ENCODE data around the gene CAPN12. TPM values are rescaled to one million over a fixed set of nuclear protein-coding genes. Genes with fewer than 3 reads are reported as not detected.

Gene CAPN12
- total RNA-seq, 1 experiment from 2014 or later, result not detected

DNA sequence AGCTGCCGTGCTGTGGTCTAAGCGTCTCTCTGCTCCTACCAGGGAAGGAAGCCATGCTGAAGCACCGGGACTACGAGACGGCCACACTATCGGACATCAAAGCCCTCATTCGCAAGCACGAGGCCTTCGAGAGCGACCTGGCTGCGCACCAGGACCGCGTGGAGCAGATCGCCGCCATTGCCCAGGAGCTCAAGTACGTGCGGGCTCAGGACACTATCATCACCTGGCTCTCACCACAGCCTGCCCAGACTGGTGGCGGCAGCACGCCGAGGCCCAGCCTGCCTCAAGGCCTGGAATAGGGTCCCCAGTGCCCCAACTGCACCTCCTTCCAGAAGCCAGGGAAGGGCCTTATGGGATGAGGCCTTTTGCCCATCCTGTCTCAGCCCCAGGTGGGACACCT is 22.8 kb downstream of the CAPN12 start:
- DNase-seq (ENCODE audit: low read depth, low spot score), result no peak
- in situ Hi-C loops (cut with HindIII; ENCODE audit: low pct_unique_long_range_greater_than_20kb, low sequenced_read_pairs), result no loop called here

DNA sequence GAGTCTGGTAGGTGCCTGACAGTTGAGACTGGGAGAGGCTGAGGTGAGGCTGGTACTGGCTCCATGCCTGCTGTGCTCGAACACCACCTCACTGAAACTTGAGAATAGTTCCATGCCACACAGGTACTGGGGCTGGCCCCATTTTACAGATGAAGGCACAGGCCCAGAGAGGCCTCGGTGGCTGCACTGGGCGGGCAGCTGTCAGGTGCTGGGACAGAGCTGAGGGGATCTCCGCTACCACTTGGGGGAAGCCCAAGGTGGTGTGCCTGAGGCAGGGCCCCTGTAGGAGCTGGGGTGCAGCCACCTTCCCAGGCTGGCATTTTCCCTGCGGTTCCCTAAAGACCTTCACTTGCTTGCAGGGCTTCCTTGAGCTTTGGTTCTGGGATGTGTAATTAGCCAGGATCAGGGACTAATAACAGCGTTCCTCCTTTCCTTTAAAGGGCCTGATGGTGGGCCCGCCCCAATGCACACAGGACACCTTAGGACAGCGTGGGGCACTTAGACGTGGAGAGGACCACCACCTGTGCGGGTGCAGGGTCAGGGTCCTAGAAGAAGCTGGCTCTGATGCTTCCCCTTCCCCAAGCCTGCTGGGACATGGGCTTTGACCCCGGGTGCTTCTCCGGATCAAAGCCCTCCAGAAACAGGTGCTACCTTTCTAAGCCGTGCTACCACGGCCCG is 23.6 kb downstream of the CAPN12 start:
- DNase-seq (ENCODE audit: low read depth, low spot score), result no peak
- in situ Hi-C loops (cut with HindIII; ENCODE audit: low pct_unique_long_range_greater_than_20kb, low sequenced_read_pairs), result no loop called here

DNA sequence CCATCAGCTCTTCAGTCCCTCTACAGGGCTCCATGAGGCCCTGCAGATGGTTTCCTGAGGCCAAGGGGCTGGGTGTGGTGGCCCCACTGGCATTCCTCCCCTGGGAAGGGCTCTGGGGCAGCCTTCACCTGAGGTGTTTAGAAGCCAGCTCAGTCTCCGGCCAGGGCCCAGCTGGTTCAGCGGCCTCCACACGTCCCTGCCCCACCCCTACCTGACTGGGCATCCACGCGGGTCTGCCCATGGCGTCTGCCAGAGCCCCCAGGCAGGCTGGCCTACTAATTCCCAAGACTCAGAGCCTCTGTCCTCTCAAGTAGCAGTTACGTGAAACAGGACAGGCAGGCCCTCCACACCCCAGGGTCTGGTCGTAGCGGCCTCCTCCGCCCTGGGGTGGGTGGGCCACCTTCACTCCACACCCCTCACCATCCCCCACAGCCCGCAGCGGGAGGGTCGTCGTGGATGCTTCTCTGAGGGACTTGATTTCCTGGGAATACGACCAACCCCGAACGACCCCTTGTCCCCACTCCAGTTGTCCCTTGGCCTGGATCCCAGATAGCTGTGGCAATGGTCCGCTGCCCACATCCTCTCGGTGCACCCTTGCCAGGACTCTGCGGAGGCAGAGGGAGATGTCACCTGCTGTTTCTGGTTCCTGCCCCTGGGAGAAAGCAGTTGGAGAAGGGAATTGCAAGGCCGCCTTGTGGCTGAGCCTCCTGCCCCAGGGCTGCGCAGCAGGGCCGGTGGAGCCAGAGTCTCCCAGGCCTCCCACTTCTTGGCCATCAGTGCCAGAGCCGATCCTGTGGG is 24.3 kb downstream of the CAPN12 start:
- in situ Hi-C loops (cut with HindIII; ENCODE audit: low pct_unique_long_range_greater_than_20kb, low sequenced_read_pairs), result no loop called here
- no peak for DNase-seq (ENCODE audit: low read depth, low spot score)

DNA sequence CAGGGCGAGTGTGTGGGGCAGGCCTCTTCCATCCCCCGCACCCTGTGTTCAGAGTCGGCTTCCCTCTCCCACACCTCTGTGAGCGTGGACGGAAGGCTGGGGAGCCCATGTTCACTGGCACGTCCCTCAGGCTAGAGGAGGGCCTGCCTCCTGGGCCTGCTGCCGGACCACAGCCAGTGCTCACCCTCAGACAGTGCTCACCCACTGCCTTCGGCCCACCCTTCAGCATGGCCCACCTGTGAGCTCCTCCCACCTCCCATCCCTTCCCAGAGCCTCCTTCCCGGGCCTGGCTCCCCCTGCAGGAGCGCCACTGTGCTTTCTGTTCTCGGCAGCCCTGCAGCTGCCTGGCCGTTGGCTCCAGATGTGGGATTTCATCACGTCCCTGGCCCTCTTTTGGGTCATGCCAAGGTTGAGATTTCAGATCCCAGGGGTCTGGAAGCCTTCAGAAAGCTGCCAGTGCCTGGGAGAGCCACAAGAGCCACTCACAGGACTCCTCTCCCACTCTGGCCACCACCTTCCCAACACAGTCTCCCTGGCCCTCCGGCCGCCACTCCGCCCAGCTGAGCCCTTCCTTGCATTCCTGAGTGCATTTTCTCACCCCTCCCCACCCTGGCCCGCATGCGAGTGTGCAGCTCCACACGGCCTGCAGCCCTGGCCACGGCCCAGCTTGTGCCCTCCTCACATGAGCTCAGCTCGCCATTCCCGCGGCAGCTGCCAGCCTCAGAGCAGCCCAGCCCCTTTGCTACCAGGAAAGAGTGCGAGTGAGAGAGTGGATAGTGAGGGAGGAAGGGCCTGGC is 25.3 kb downstream of the CAPN12 start:
- DNase-seq (ENCODE audit: low read depth, low spot score), result peak; percentile 37
- in situ Hi-C loops (cut with HindIII; ENCODE audit: low pct_unique_long_range_greater_than_20kb, low sequenced_read_pairs), result no loop called here

DNA sequence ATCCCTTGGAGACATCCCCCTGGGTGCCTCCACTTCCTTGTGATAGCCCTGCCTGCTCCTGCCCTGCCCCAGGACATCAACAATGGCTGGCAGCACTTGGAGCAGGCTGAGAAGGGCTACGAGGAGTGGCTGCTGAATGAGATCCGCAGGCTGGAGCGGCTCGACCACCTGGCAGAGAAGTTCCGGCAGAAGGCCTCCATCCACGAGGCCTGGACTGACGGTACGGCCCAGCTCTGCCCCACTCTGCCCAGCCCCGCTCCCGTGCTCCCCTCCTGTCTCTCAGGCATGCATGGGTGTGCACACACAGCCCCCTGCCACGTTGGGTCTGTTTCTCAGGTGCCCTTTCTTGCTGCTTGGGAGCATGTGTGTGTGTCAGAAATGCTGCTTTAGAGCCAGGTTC is 26.4 kb downstream of the CAPN12 start:
- DNase-seq (ENCODE audit: low read depth, low spot score), result no peak
- in situ Hi-C loops (cut with HindIII; ENCODE audit: low pct_unique_long_range_greater_than_20kb, low sequenced_read_pairs), result no loop called here

DNA sequence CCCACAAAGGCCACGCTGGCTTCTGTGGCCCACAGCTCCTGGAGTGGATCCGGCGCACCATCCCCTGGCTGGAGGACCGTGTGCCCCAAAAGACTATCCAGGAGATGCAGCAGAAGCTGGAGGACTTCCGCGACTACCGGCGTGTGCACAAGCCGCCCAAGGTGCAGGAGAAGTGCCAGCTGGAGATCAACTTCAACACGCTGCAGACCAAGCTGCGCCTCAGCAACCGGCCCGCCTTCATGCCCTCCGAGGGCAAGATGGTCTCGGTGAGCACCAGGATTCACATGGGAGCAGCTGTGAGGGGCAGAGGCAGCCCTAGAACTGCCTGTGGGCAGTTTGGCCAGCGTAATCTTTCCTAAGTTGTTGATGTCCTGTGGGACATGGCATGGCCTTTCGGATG is 27.2 kb downstream of the CAPN12 start:
- in situ Hi-C loops (cut with HindIII; ENCODE audit: low pct_unique_long_range_greater_than_20kb, low sequenced_read_pairs), result no loop called here
- DNase-seq (ENCODE audit: low read depth, low spot score), result no peak

DNA sequence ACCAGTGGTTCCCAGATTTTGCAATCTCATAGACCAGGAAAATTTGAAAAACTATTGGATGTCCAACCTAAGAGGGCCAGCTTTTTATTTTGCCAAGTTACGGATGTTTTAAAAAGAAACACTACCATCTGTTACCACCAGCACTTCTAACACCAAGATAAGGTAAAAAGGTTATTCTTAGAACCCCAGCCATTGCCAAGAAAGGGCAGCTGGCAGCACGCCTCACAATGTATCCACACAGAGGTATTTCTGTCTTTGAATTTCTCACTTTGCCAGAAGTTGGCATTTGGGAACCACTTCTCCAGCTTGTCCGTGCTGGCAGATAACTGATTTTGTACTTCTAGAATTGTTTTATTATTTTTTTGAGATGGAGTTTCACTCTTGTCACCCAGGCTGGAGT is 28.7 kb downstream of the CAPN12 start:
- in situ Hi-C loops (cut with HindIII; ENCODE audit: low pct_unique_long_range_greater_than_20kb, low sequenced_read_pairs), result no loop called here
- no peak for DNase-seq (ENCODE audit: low read depth, low spot score)

DNA sequence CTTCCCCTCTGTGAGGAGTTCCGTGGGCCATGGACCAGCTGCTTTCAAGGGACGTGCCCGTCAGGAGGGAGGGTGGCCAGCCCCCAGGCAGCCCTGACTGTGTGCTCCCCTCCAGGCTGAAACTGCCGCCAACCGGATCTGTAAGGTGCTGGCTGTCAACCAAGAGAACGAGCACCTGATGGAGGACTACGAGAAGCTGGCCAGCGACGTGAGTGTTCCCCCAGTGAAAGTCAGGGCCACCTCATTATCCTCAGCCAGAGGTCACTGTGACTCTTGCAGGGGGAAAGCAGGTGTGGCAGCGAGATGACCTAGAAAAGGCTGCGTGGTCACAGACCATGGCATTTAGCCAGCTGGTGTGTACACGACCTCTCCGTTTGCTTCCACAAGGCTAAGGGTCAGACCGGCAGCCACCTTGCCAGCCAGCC is 29.9 kb downstream of the CAPN12 start:
- no peak for DNase-seq (ENCODE audit: low read depth, low spot score)
- in situ Hi-C loops (cut with HindIII; ENCODE audit: low pct_unique_long_range_greater_than_20kb, low sequenced_read_pairs), result no loop called here

DNA sequence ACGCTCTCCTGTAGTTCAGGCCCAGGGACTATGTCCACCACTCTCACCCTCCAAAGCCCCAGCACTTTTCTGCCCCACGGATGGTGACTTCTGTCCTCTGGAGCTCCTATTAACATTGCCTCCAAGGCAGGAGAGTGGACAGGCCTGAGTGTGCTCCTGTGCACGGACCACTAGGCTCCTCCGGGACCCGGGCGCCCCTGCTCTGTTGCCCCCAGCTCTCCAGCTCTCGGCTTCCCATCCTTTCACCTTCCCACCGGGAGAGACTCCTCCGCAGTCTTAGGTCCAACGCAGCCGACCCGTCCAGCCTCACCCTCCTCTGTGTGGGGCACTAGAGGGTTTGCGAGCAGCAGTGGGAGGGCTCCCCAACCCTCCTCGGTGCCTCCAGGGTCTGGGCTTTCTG is 30.4 kb downstream of the CAPN12 start:
- in situ Hi-C loops (cut with HindIII; ENCODE audit: low pct_unique_long_range_greater_than_20kb, low sequenced_read_pairs), result no loop called here
- DNase-seq (ENCODE audit: low read depth, low spot score), result no peak

DNA sequence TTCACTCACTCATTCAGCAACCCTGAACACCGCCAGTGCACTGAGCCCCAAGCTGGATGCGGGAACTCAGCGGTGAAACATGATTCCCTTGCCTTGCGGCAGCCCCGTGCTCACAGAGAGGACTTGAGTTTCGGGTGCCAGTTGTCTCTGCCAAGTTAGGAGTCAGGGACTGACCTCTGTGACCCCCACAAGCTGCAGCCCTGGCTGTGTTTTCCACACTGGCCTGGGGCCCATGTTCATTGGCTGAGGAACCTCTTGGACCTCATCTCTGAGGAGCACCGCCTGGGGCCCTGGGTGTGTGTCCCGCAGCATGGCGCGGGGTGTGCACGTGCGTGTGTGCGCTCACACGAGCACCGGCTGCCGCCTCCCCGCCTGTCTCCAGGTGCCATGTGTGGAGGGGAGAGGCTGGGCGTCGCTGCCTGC is 31.0 kb downstream of the CAPN12 start:
- in situ Hi-C loops (cut with HindIII; ENCODE audit: low pct_unique_long_range_greater_than_20kb, low sequenced_read_pairs), result no loop called here
- DNase-seq (ENCODE audit: low read depth, low spot score), result no peak

DNA sequence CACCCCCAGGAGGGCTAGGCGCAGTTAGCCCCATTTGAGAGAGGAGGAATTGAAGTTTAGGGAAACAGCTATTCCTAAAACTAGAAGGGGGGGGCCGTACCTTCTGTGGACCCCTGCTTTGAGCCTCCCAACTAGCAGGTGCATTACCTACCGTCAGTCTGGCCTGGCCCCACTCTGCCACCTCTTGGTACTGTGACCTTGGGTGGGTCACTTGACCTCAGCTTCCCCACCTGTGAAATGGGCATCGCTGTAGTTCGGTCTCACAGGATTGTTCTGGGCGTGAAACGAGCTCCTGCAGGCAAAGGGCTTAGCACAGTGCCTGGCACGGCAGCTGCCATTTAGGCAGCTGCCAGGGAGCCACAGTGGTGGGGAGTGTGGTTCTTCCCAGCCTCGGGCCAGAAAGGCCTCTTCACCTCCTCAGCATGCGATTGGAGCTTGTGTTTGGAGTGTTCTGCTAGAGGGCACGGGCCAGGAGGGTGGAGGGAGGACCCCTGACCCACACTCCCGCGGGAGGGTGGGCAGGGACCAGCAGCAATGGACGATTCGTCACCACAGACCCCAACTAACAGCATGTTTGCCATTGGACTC is 32.0 kb downstream of the CAPN12 start:
- in situ Hi-C loops (cut with HindIII; ENCODE audit: low pct_unique_long_range_greater_than_20kb, low sequenced_read_pairs), result no loop called here
- DNase-seq (ENCODE audit: low read depth, low spot score), result no peak

DNA sequence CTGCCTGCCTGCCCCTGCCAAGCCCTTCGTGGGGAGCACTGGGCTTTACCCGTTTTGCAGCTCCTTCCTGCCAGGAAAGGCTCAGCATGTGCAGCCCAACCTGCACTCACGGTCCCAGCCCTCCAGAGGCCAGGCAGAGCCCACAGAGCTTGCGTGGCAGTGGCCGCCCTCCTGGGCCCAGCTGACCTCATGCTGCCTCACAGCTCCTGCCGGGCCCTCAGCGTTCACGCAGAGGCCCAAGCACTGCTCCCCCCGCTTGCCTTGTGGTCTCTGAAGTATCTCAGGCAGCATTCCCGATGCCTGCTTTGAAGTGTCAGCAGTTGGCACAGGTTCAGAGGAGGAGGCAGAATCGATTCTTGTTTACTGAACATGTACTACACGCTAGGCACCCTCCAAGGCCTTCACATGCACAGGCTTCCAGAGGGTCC is 32.5 kb downstream of the CAPN12 start:
- in situ Hi-C loops (cut with HindIII; ENCODE audit: low pct_unique_long_range_greater_than_20kb, low sequenced_read_pairs), result no loop called here

DNA sequence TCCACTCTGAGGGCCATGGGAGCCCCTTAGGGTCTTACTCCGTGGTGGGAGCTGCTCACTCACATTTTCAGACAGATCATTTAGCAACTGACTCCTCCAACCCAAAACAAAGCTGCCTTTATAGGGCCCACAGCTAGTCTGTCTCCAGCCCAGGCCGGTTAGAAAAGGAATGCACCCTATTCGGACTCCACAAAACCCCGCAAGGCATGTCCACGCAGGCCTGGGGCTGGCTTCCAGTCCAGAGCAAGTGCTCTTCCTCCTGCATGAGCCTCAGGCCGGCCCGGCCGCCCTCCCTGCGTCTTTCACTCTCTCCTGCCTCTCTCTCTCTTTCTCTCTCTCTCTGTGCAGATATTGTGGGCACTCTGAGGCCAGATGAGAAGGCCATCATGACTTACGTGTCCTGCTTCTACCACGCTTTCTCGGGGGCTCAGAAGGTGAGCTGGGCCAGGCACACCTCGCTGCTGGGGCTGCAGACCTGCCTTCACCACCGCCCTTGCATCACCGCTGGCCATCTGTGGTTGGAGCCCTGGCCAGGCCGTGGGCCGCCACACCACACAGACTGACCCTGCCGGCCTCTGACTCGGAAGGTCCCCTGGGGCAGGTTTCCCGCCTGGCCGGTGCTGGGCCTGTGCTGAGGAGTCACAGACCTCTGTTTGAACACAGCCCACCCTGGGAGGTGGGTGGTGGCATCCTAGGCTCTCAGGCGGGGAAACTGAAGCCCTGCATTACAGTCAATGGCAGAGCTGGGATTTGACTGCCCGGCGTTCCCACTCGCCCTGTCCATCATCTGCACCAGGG is 33.1 kb downstream of the CAPN12 start:
- DNase-seq (ENCODE audit: low read depth, low spot score), result no peak
- in situ Hi-C loops (cut with HindIII; ENCODE audit: low pct_unique_long_range_greater_than_20kb, low sequenced_read_pairs), result no loop called here

More for the DNA sequence above, 32.5 kb downstream of the CAPN12 start:
- DNase-seq (ENCODE audit: low read depth, low spot score), result no peak

DNA sequence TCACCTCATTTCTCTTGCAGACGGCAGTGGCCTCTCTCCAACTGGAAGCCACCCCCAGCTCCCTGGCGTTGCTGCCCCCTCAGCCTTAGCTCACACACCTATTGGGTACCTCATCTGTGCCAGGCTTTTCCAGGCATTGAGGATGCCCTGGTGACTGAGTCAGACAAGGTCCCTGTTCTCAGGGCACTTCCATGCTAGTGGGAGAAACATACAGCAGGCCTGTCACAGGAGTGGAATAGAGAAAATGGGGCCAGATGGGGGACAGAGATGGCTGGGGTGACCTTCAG is 33.9 kb downstream of the CAPN12 start:
- DNase-seq (ENCODE audit: low read depth, low spot score), result no peak
- in situ Hi-C loops (cut with HindIII; ENCODE audit: low pct_unique_long_range_greater_than_20kb, low sequenced_read_pairs), result no loop called here

DNA sequence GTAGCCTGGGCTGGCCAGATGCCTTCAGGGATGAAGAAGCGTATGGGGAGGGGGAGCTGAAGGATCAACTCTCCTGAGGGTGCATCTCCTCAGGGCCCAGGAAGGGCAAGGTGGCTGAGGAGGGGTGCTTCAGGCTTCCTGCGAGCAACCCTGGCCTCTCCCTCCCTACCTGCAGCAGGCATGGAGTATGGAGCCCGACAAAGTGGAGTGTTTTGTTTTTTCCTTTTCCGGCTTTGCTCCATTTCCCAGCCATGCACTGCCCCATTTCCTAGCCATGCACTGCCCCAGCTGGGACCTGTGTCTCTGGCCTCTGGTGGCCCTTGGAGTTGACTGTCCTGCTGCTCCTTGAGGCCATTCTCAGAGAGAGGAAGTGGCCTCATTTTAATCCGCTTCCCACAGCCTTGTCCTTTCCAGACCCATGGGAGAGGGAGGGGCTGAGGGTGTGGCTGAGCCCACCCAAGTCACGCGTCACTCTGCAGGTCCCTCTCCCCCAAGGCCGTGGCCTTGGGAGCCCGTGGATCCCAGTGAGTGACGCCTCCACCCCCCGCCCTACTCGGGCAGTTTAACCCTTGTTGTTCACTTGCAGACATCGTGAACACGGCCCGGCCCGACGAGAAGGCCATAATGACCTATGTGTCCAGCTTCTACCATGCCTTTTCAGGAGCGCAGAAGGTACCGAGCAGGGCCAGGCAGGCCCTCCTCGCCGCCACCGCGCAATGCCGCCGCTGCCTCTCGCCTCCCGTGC is 34.4 kb downstream of the CAPN12 start:
- no peak for DNase-seq (ENCODE audit: low read depth, low spot score)
- in situ Hi-C loops (cut with HindIII; ENCODE audit: low pct_unique_long_range_greater_than_20kb, low sequenced_read_pairs), result no loop called here

DNA sequence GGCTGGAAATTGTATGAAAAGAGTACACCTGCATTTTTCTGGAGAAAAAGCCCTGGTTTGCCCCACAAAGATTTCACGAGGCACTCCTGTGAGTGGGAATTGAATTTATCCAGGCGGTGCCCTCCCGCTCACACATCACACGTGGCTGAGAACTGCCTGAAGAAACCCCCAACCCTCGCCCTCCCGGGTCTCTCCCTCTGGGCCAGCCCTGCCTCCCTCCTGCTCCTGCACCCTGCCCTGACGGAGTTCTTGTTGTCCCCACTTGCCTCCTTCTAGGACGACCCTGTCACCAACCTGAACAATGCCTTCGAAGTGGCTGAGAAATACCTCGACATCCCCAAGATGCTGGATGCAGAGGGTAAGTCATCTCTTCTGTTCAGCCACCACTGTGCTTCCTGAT is 35.2 kb downstream of the CAPN12 start:
- no peak for DNase-seq (ENCODE audit: low read depth, low spot score)
- in situ Hi-C loops (cut with HindIII; ENCODE audit: low pct_unique_long_range_greater_than_20kb, low sequenced_read_pairs), result no loop called here

DNA sequence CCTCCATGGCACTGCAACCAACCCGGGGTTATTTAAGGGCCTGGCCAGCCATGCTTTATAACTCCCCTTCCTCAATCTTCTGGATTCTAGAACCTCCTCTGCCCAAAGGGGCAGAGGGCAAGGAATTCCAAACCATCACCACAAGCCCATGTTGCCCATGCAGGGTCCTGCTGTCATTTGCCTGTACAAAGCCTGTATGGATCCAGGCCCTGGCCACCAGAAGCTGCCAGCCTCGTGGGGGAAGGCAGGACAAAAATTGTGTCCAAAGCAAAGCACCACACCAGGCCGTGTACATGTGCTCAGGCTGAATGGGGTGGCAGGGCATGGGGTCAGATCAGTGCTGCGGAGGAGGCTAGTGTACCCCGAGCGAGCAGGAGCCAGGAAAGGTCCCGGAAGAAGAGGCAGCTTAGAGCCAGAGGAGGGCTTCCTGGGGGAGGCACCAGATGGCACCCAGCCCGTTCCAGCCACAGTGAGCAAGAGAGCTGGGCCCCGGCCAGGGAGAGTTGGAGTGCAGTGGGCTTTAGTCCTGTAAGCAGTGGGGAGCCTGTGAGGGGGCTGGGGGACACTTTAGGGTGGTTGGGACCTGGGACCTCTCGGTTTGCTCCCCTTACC is 35.8 kb downstream of the CAPN12 start:
- in situ Hi-C loops (cut with HindIII; ENCODE audit: low pct_unique_long_range_greater_than_20kb, low sequenced_read_pairs), result no loop called here
- DNase-seq (ENCODE audit: low read depth, low spot score), result no peak

All from SK-MEL-5 (cell line).